GM19328 (cell line): ENCODE results near the gene UBE3C.
"Not testable (repeated sequence)": the region's sequence is repeated elsewhere in the genome, so short reads cannot be mapped to it uniquely, and the experiment has no call there.

Source experiments
- ATAC-seq: cut with Tn5 transposase; IDR thresholded peaks from one replicate; pipeline ENCODE4 v1.9.1; 2021; ENCODE audit warnings: mild to moderate bottlenecking, moderate library complexity; ENCODE audit not compliant: unreplicated experiment

The UBE3C gene

GRCh38 chr7:157129907-157130460 is 8.7 kb upstream of the UBE3C start:
- ATAC-seq = no peak

GRCh38 chr7:157130849-157131248 is 7.9 kb upstream of the UBE3C start:
- not testable (repeated sequence) for ATAC-seq

- ATAC-seq = no peak
Observed at GRCh38 chr7:157132796-157133195, 5.9 kb upstream of the UBE3C start.

- ATAC-seq = no peak
Observed at GRCh38 chr7:157133304-157133703, 5.4 kb upstream of the UBE3C start.

GRCh38 chr7:157136372-157136771 is 2.4 kb upstream of the UBE3C start:
- no peak for ATAC-seq

- ATAC-seq = no peak
Observed at GRCh38 chr7:157138101-157138423, 664 bp upstream of the UBE3C start.

- peak; percentile 43 for ATAC-seq
Observed at GRCh38 chr7:157139111-157139809, 534 bp downstream of the UBE3C start.

GRCh38 chr7:157139810-157140510 is 1.2 kb downstream of the UBE3C start:
- ATAC-seq = no peak

- ATAC-seq = no peak
Observed at GRCh38 chr7:157140511-157140905, 1.8 kb downstream of the UBE3C start.

- ATAC-seq = no peak
Observed at GRCh38 chr7:157141525-157142060, 2.9 kb downstream of the UBE3C start.

- ATAC-seq = no peak
Observed at GRCh38 chr7:157143788-157144187, 5.1 kb downstream of the UBE3C start.

GRCh38 chr7:157149317-157149716 is 10.6 kb downstream of the UBE3C start:
- ATAC-seq = no peak

GRCh38 chr7:157150882-157151281 is 12.2 kb downstream of the UBE3C start:
- no peak for ATAC-seq

GRCh38 chr7:157151626-157152339 is 13.1 kb downstream of the UBE3C start:
- ATAC-seq = no peak

GRCh38 chr7:157152391-157152937 is 13.7 kb downstream of the UBE3C start:
- ATAC-seq = no peak

- ATAC-seq = no peak
Observed at GRCh38 chr7:157153260-157153659, 14.5 kb downstream of the UBE3C start.

GRCh38 chr7:157155959-157156358 is 17.2 kb downstream of the UBE3C start:
- no peak for ATAC-seq

GRCh38 chr7:157158400-157158799 is 19.7 kb downstream of the UBE3C start:
- ATAC-seq = no peak

- not testable (repeated sequence) for ATAC-seq
Observed at GRCh38 chr7:157159537-157159936, 20.8 kb downstream of the UBE3C start.

GRCh38 chr7:157160433-157160832 is 21.7 kb downstream of the UBE3C start:
- no peak for ATAC-seq

- no peak for ATAC-seq
Observed at GRCh38 chr7:157165987-157166386, 27.3 kb downstream of the UBE3C start.
